Neural crest cell (in vitro differentiated cells): ENCODE results near the gene RAB11FIP5. TPM values are rescaled to one million over a fixed set of nuclear protein-coding genes. Genes with fewer than 3 reads are reported as not detected.

Experiments used
- DNase-seq: peaks from one replicate; pipeline ENCODE4 v3.0.0; 2021; ENCODE audit warnings: low read depth, mixed read lengths, low spot score
- H3K27ac Mint-ChIP-seq: one replicate; pipeline ENCODE4 v1.8.0; 2021; ENCODE audit warnings: mild to moderate bottlenecking, mixed read lengths; ENCODE audit not compliant: unreplicated experiment
- H3K27me3 Mint-ChIP-seq: 2 replicates; pipeline ENCODE4 v1.8.0; 2021; ENCODE audit warnings: low read depth, mild to moderate bottlenecking, mixed read lengths
- H3K36me3 Mint-ChIP-seq: 2 replicates; pipeline ENCODE4 v1.8.0; 2021; ENCODE audit warnings: low read depth, mild to moderate bottlenecking, mixed read lengths
- H3K4me1 Mint-ChIP-seq: 2 replicates; pipeline ENCODE4 v1.8.0; 2021; ENCODE audit warnings: mixed read lengths
- H3K4me3 Mint-ChIP-seq: one replicate; pipeline ENCODE4 v1.8.0; 2021; ENCODE audit warnings: mild to moderate bottlenecking, mixed read lengths
- H3K9me3 Mint-ChIP-seq: 2 replicates; pipeline ENCODE4 v1.8.0; 2021; ENCODE audit warnings: mixed read lengths
- total RNA-seq: library from RNA; stranded (reverse); gene quantifications from 2 replicates; pipeline ENCODE4 v1.2.1, GENCODE V29; 2021
- TF ChIP-seq, protein P1 (sequence below): fragments of 200-600 bp; sonication (generic); conservative IDR thresholded peaks from 2 replicates; pipeline ENCODE4 v1.5.0; 2021; ENCODE audit warnings: antibody characterized with exemption, mild to moderate bottlenecking

The RAB11FIP5 gene
- total RNA-seq, 1 donor from 2014 or later = 6.7 TPM

DNA sequence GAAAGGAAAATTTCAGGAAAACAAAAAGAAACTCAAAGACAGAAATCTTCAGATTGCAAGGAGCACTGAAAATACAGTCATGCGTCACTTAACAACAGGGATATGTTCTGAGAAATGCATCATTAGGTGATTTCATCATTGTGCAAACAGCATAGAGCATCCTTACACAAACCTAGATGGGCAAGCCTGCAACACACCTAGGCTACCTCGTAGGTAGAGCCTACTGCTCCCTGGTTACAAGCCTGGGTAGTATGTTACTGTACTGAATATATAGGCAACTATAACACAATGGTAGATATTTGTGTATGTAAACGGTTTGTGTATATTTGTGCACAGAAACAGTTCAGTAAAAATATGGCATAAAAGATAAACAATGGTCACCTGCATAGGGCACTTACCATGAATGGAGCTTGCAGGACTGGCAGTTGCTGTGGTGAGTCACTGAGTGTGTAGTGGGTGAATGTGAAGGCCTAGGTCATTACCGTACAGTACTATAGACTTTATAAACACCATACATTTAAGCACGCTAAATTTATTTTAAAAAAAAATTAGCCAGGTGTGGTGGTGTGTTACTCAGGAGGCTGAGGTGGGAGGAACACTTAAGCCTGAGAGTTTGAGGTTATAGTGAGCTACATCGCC lies 74.7 kb downstream of the RAB11FIP5 start:
- no peaks in the 10 kb centered on the region for H3K27me3 Mint-ChIP-seq
- no peaks in the 10 kb centered on the region for H3K4me1 Mint-ChIP-seq
- DNase-seq = no peak
- no peaks in the 10 kb centered on the region for H3K36me3 Mint-ChIP-seq
- TF ChIP-seq, protein P1, sequence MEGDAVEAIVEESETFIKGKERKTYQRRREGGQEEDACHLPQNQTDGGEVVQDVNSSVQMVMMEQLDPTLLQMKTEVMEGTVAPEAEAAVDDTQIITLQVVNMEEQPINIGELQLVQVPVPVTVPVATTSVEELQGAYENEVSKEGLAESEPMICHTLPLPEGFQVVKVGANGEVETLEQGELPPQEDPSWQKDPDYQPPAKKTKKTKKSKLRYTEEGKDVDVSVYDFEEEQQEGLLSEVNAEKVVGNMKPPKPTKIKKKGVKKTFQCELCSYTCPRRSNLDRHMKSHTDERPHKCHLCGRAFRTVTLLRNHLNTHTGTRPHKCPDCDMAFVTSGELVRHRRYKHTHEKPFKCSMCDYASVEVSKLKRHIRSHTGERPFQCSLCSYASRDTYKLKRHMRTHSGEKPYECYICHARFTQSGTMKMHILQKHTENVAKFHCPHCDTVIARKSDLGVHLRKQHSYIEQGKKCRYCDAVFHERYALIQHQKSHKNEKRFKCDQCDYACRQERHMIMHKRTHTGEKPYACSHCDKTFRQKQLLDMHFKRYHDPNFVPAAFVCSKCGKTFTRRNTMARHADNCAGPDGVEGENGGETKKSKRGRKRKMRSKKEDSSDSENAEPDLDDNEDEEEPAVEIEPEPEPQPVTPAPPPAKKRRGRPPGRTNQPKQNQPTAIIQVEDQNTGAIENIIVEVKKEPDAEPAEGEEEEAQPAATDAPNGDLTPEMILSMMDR = no peak
- H3K9me3 Mint-ChIP-seq = no peaks in the 10 kb centered on the region
- H3K4me3 Mint-ChIP-seq = no peak overlapping the region
- no peak overlapping the region for H3K27ac Mint-ChIP-seq

DNA sequence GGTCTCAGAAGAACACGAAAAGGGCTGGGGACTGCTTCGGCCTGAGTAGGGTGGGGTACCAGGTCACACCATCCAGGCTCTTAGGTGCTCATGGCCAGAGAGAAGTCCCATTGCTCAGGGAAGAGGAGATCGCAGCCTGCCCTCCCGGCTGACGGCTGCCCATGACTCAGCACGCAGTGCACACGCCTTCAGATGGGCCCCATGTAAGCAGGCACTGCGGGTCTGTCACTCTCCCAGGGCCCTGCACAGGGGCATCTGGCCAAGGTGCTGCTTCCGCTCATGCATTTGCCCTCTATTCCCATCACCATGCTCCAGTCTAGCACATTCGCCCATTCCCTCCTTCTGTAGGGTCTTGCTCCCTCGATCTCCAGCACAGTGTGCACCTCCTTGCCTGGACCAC lies 76.0 kb downstream of the RAB11FIP5 start:
- no peaks in the 10 kb centered on the region for H3K36me3 Mint-ChIP-seq
- no peaks in the 10 kb centered on the region for H3K27me3 Mint-ChIP-seq
- H3K9me3 Mint-ChIP-seq = no peaks in the 10 kb centered on the region
- no peak for DNase-seq
- H3K27ac Mint-ChIP-seq = no peak overlapping the region
- no peak overlapping the region for H3K4me3 Mint-ChIP-seq
- TF ChIP-seq, protein P1 = no peak
- H3K4me1 Mint-ChIP-seq = no peaks in the 10 kb centered on the region

DNA sequence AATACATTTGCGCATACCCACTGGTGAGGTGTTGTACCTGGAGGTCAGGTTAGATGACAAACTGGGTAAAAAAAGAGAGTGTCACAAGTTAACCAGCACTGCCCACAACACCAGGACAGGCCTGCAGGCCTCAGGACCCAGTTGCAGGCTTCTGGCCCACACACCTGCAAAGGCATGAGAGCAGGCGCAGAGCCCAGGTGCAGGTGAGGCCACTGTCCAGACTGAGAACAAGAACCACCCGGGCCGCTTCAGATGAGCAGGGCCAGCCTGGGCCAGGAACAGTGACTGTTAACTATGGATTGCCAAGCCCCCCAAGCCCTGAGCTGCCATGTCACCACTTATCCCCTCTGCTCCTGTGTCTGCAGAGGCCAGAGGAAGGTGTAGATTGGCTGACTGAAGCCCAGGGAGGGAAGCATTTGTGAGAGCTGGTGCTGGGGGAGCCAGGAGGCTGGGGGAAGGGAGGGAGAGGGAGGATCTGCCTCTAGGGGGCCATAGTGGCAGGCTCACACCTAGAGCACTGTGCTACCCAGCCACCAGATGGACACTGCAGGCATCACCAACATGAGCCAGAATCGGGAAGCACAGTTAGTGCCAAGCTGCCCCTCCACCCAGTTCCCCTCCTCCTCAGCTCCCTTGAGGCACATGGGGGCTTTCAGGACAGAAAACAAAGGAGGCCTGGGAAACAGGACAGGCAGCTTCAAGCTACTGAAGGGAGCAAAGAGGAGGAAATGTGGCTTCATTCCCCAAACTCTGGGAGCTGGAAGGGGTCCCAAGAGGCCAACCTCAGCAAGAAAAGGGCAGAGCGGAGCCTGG lies 76.6 kb downstream of the RAB11FIP5 start:
- no peaks in the 10 kb centered on the region for H3K4me1 Mint-ChIP-seq
- no peak for DNase-seq
- H3K27ac Mint-ChIP-seq = no peak overlapping the region

DNA sequence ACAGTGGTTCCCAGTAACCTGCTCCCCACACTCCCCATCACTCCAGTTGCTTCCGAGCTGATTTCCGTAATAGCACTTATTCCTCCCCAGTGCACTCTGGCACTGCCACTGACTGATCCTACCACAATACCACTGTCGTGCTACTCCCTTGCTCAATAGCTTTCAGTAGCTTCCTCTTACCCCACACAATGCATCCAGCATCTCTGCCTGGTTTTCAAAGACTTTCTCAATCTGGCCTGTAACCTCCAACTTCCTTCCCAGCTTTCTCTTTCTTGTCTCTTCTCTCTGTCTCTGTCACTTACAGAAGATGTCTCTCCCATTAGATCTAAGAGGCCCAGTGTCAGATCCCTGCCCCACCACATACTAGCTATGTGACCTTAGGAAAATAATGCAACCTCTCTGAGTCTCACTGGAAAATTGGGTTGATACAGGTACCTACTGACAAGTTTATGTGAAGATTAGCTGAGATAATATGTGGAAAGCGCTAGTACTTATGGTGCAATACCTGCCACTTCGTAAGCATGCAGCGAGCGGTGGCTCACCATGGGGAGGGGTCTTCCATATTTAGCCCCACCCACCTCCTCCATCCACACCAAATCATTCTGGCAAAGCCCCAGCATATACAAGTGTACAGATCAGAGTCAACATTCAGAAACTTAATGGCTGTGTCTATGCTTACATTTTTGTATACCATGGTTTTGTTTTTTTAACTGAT lies 77.9 kb downstream of the RAB11FIP5 start:
- Mint-ChIP-seq H3K27me3 (no peaks in the 10 kb centered on the region), H3K36me3 (no peaks in the 10 kb centered on the region), H3K27ac (no peak overlapping the region), H3K4me1 (no peaks in the 10 kb centered on the region), H3K4me3 (no peak overlapping the region), H3K9me3 (no peaks in the 10 kb centered on the region)
- DNase-seq = no peak
- TF ChIP-seq, protein P1 = no peak

More for the DNA sequence above, 76.6 kb downstream of the RAB11FIP5 start:
- Mint-ChIP-seq H3K36me3 (no peaks in the 10 kb centered on the region), H3K27me3 (no peaks in the 10 kb centered on the region), H3K9me3 (no peaks in the 10 kb centered on the region), H3K4me3 (no peak overlapping the region)
- TF ChIP-seq, protein P1 = no peak

DNA sequence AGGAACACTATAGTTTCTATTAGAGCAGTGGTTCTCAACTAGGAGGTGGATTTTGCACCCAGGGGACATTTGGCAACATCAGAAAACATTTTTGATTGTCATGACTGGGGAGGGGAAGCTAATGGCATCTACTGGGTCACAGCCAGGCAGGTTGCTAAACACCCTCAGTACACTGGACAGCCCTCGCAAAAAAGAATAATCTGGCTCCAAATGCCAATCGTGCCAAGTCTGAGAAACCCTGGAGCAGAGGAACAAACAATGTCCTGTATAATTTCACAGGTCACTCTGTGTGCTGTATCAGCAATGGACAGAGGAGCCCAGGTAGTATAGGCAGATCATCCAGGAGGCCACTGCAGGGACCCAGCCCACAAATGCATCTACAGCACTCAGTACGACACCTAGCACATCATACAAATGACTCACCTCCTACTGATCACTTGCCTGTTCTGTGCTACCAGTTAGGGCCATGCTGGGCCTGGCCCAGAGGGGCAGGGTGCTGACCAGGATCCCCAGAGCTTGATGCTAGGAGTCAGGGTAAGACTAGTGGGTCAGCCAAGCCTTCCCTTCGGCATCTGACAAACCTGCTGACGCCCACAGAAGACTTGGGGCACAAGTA lies 78.9 kb downstream of the RAB11FIP5 start:
- Mint-ChIP-seq H3K36me3 (no peaks in the 10 kb centered on the region), H3K4me3 (no peak overlapping the region), H3K27me3 (no peaks in the 10 kb centered on the region)

More for the DNA sequence above, 78.9 kb downstream of the RAB11FIP5 start:
- no peak for DNase-seq
- H3K27ac Mint-ChIP-seq = no peak overlapping the region
- no peaks in the 10 kb centered on the region for H3K4me1 Mint-ChIP-seq
- TF ChIP-seq, protein P1 = no peak
- no peaks in the 10 kb centered on the region for H3K9me3 Mint-ChIP-seq
